Fibroblast of villous mesenchyme (primary cell): ENCODE data around the gene SYNC. TPM values are rescaled to one million over a fixed set of nuclear protein-coding genes. Genes with fewer than 3 reads are reported as not detected.
"Not testable (repeated sequence)": the region's sequence is repeated elsewhere in the genome, so short reads cannot be mapped to it uniquely, and the experiment has no call there.

Source experiments
- DNase-seq: peaks from one replicate; pipeline ENCODE4 v3.0.0-alpha.2; 2010; ENCODE audit warnings: low read depth
- H3K4me3 ChIP-seq: 2 replicates; pipeline ENCODE4 v1.5.1; 2011; ENCODE audit warnings: low read depth, mild to moderate bottlenecking, low read length
- CTCF ChIP-seq: IDR thresholded peaks from 2 replicates; pipeline ENCODE4 v1.5.1; 2012; ENCODE audit warnings: low read depth, mild to moderate bottlenecking, low read length; ENCODE audit not compliant: insufficient read depth
- total RNA-seq: library from RNA; depleted of rRNA; stranded (reverse); fragments of >200 nt; gene quantifications from 2 replicates; pipeline ENCODE4 v1.2.3, GENCODE V29; 2012

SYNC gene
- total RNA-seq, 1 donor = 72.5 TPM

- no peak for DNase-seq
- TF ChIP-seq CTCF = no peak
- H3K4me3 ChIP-seq = no peak overlapping the region
Measured at GRCh38 chr1:32705516-32705915, 2.9 kb upstream of the SYNC start.

GRCh38 chr1:32703479-32704291 lies 1.1 kb upstream of the SYNC start:
- TF ChIP-seq CTCF = no peak
- peak; percentile 77 for DNase-seq
- H3K4me3 ChIP-seq = peak overlapping the region; percentile 76

GRCh38 chr1:32701951-32702598 lies 495 bp downstream of the SYNC start:
- TF ChIP-seq CTCF = no peak
- DNase-seq = no peak
- H3K4me3 ChIP-seq = peak overlapping the region; percentile 76

GRCh38 chr1:32701421-32701911 lies 1.1 kb downstream of the SYNC start:
- H3K4me3 ChIP-seq = peak overlapping the region; percentile 76
- no peak for DNase-seq
- no peak for TF ChIP-seq CTCF

- H3K4me3 ChIP-seq, DNase-seq: not testable (repeated sequence)
Measured at GRCh38 chr1:32696996-32697395, 5.6 kb downstream of the SYNC start.

GRCh38 chr1:32696041-32696440 lies 6.5 kb downstream of the SYNC start:
- no peak for DNase-seq
- TF ChIP-seq CTCF = no peak
- no peak overlapping the region for H3K4me3 ChIP-seq

GRCh38 chr1:32695098-32695904 lies 7.3 kb downstream of the SYNC start:
- peak; percentile 67 for DNase-seq
- TF ChIP-seq CTCF = no peak
- H3K4me3 ChIP-seq = no peak overlapping the region
